Vagina (tissue), 2 donors: ENCODE measurements around the gene SLC16A9.

Source experiments
- POLR2AphosphoS5 ChIP-seq, 2 donors: sonication (generic); formaldehyde crosslinking; IDR thresholded peaks; one replicate each; pipeline ENCODE4 v1.9.0; 2017; ENCODE audit warnings: antibody characterized with exemption in 2 of 2, mild to moderate bottlenecking in 2 of 2, low read depth in 1 of 2; ENCODE audit not compliant: insufficient read depth in 1 of 2
- TF ChIP-seq, protein P1 (sequence below), 3 experiments: fragments of 450-650 bp in 2 of 3; fragments of 200-600 bp in 1 of 3; sonication (generic) in 1 of 3; IDR thresholded peaks; one replicate each; pipeline ENCODE4 v1.5.1; 2017 to 2019; ENCODE audit warnings: antibody characterized with exemption in 3 of 3, mild to moderate bottlenecking in 2 of 3, moderate library complexity in 2 of 3

DNA sequence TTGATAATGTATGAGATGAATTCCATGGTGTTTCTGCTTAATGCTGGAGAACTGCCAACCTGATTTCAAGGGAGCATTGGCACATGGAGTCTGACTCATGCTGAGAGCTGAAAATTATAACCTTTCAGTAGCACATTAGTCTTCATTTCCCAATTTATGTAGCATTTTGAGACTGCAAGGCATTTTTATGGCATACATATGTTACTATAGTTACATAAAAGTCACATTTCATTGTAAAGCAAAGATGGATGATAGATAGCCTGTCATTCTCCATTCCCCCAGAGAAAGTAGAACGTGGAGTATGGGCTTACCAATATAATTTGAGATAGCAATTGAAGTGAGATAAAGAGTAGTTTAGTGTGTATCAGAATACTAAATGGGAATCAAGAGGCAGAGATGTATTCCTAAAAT is 103.1 kb downstream of the SLC16A9 start:
- TF ChIP-seq, protein P1, sequence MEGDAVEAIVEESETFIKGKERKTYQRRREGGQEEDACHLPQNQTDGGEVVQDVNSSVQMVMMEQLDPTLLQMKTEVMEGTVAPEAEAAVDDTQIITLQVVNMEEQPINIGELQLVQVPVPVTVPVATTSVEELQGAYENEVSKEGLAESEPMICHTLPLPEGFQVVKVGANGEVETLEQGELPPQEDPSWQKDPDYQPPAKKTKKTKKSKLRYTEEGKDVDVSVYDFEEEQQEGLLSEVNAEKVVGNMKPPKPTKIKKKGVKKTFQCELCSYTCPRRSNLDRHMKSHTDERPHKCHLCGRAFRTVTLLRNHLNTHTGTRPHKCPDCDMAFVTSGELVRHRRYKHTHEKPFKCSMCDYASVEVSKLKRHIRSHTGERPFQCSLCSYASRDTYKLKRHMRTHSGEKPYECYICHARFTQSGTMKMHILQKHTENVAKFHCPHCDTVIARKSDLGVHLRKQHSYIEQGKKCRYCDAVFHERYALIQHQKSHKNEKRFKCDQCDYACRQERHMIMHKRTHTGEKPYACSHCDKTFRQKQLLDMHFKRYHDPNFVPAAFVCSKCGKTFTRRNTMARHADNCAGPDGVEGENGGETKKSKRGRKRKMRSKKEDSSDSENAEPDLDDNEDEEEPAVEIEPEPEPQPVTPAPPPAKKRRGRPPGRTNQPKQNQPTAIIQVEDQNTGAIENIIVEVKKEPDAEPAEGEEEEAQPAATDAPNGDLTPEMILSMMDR (IDR thresholded peaks at IDR 0.05): no peak
- TF ChIP-seq POLR2AphosphoS5 (IDR thresholded peaks at IDR 0.05; ENCODE audit: insufficient read depth in 1 of 2, low read depth in 1 of 2): no peak
